HG02588 (cell line): ENCODE results near the gene ADAMTS1.

Experiments
- ATAC-seq: cut with Tn5 transposase; IDR thresholded peaks from one replicate; pipeline ENCODE4 v1.9.1; 2021; ENCODE audit warnings: mild to moderate bottlenecking, moderate library complexity; ENCODE audit not compliant: unreplicated experiment

ADAMTS1 gene

DNA sequence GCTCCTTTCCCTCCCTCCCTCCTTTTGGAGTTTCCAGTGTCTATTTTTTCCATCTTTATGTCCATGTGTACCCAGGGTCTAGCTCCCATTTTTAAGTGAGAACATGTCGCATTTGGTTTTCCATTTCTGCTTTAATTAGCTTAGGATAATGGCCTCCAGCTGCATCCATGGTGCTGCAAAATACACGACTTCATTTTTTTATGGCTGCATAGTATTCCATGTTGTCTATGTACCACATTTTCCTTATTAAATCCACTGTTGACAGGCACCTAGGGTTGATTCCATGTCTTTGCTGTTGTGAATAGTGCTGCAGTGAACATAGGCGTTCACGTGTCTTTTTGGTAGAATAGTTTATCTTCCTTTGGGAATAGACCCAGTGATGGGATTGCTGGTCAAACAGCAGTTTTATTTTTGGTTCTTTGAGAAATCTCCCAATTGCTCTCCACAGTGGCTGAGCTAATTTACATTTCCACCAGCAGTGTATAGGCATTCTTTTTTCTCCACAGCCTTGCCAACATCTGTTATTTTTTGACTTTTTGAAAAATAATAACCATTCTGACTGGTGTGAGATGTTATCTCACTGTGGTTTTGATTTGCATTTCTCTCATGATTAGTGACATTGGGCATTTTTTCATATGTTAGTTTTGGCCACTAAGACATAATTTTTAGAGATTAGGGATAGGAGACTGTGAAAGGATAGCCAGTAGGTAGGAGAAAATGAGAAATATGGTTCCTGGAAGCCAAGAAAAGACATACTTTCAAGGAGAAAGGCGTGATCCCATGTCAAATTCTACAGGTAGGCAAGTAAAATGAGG is 50.4 kb downstream of the ADAMTS1 start:
- no peak for ATAC-seq

DNA sequence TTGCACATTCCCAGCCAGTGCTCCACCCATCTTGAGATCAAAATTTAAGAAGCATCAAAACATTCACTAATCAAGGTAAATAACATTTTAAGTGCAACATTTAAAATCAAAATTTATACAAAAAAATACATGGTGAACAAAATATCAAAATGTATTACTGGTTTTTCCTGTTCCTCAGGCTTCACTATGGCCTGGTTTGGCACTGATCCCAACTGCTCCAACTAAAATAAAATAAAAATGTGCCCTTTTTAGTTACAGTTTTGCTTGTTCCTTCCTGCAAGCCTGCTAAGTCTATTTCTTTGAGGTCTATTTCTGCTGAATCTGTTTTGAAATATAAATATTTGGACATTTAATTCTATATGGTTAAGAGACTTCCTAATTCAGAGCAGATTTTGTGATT is 54.9 kb downstream of the ADAMTS1 start:
- no peak for ATAC-seq

DNA sequence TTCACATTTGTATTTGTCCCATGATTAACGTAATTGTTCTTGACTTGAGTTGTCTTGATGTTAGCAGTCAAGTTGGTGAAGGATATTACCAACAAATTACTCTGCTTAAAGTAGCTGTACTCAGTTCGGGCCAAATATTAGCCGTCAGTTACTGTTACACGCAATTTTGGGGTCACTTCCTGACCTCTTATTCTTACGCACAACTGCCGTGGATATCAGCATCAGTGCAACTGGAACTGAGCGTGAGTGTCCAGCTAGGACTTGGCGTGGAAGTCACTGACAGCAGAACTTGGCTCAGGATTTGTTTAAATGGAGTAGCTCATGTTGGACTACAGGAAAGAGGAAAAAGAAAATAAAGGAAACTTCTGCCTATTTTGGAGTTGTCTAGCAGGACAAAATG is 56.4 kb downstream of the ADAMTS1 start:
- ATAC-seq: no peak
